GM19025 (cell line): ENCODE data around the gene CXCL9.
"Not testable (repeated sequence)": the region's sequence is repeated elsewhere in the genome, so short reads cannot be mapped to it uniquely, and the experiment has no call there.

Experiments used
- ATAC-seq: cut with Tn5 transposase; IDR thresholded peaks from one replicate; pipeline ENCODE4 v1.9.1; 2021; ENCODE audit warnings: mild to moderate bottlenecking, low read depth, moderate library complexity; ENCODE audit not compliant: unreplicated experiment

The CXCL9 gene

GRCh38 chr4:76007089-76007862 is at the start of gene CXCL9:
CXCL9 (minus strand) TSS chr4:76007509; CDS start chr4:76007449, 60 bp downstream.
- no peak for ATAC-seq

- no peak for ATAC-seq
Measured at GRCh38 chr4:76055421-76055820, 48.1 kb upstream of the CXCL9 start.

- ATAC-seq: peak; percentile 90
Measured at GRCh38 chr4:76055016-76055415, 47.7 kb upstream of the CXCL9 start.

DNA sequence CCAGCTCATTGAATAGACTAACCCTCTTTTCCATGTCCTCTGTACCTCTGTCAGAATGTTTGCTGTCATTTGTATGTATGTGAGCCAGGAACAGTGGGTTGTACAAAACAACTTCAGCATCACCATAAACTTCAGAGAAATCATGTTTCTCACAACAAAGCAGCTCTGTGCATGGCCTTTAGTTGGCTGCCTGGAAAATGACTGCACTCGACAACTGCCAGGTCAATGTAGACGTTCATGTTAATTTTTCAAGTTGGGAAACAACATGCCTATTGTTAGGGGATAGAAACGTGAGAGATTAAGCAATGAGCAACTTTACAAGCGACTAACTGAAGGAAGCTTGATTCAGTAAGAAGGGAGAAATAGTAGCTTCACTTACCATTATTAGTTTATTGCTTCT is 46.4 kb upstream of the CXCL9 start:
- ATAC-seq: no peak

GRCh38 chr4:76050560-76051050 is 43.3 kb upstream of the CXCL9 start:
- not testable (repeated sequence) for ATAC-seq

- ATAC-seq: not testable (repeated sequence)
Measured at GRCh38 chr4:76049860-76050416, 42.6 kb upstream of the CXCL9 start.

DNA sequence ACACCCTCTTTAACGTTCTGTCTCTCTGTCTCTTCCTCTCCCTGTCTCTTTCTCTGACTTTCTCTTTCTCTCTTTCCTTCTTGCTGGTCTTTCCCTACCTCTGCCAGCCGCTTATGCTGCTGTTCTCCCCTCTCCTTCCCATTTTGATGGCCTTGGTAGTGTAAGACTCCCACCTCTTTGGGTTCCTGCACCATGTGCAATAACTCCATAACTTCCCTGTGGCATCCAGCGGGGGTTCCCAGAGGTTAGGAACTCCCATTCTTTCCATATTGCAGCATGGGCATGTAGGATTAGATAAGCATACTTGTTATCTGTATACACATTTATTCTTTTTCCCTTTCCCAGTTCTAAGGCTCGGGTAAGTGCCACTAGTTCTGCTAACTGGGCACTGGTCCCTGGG is 37.4 kb upstream of the CXCL9 start:
- not testable (repeated sequence) for ATAC-seq

GRCh38 chr4:76043306-76043705 is 36.0 kb upstream of the CXCL9 start:
- not testable (repeated sequence) for ATAC-seq

DNA sequence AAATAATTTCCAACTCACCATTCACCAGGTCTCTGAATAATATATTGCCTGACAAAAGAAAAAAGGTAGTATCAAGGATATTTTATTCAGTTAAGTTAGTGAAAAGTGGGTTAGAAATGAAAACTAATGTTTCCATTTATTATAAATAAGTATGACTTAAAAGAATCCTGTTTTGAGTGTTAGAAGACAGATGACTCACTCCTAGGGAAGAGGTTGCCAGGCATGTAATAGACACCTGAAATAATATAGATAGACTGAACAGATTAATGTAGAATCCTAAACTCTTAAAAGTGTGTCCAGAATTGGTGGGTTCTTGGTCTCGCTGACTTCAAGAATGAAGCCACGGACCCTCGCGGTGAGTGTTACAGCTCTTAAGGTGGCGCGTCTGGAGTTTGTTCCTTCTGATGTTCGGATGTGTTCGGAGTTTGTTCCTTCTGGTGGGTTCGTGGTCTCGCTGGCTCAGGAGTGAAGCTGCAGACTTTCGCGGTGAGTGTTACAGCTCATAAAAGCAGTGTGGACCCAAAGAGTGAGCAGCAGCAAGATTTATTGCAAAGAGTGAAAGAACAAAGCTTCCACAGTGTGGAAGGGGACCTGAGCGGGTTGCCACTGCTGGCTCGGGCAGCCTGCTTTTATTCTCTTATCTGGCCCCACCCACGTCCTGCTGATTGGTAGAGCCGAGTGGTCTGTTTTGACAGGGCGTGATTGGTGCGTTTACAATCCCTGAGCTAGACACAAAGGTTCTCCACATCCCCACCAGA is 35.1 kb upstream of the CXCL9 start:
- ATAC-seq: not testable (repeated sequence)

DNA sequence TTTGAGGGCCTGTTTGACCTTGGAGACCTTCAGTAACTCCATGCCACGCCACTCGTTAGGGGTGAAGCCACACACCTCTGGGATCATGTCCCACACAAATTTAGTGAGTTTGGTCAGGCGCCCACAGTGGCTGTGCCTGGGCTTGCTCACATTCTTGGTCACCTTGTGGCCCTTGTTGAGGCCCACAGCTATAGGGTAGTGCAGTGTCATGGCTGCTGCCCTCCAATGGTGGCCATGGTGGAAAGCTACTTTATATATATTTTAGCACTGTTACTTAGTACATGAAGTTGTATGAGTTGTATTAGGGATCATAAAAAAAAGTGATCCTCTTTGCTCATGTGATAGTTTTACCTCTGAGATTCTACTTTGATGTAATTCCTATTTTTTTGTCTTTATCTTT is 29.5 kb upstream of the CXCL9 start:
- ATAC-seq: no peak

DNA sequence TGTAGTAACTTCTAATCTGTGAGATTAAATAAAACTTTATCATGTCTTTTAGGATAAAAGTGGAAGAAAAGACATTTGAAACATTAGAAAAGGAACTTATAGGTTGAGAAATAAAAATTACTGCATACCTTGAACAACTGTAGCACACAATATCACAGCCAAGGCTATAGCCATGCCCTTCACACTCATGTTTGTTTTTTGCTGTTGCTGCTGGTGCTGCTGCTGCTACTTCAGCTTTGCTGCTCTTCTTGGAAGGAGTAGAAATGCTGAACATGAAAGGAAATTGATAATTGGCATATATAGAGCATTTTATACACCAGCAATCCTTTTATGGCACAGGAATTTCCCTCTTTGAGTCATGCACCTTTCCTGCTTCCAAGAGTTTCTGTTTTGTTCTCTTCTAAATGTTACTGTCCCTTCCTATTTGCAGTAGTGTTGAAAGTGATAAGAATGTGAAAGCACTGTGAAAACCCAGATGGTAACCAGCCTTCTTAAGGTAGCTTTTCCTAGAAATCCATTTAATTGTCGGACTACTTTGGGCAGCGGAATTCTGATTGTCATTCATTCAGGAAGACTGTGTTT is 28.6 kb upstream of the CXCL9 start, which contains the start of gene CXCL11:
Gene CXCL11 (minus strand): TSS at position 272 of the 582 bp plus-strand sequence. CDS start 83 bp downstream, at position 189.
- ATAC-seq: no peak

DNA sequence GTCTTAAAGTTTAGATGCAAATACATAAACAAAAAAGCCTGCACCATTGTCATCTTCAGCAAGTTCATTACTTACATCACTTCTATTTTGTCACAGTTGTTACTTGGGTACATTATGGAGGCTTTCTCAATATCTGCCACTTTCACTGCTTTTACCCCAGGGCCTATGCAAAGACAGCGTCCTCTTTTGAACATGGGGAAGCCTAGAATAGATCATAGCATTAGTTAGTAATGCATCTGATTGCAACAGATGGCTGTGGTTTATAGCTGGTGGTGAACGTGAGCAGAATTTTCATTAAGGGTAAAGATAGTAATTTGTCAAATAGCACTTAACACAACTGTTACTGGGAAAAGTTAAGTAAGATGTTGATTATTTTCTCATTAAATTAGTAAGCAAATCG is 27.8 kb upstream of the CXCL9 start:
- no peak for ATAC-seq

- ATAC-seq: no peak
Measured at GRCh38 chr4:76029300-76029699, 22.0 kb upstream of the CXCL9 start.

DNA sequence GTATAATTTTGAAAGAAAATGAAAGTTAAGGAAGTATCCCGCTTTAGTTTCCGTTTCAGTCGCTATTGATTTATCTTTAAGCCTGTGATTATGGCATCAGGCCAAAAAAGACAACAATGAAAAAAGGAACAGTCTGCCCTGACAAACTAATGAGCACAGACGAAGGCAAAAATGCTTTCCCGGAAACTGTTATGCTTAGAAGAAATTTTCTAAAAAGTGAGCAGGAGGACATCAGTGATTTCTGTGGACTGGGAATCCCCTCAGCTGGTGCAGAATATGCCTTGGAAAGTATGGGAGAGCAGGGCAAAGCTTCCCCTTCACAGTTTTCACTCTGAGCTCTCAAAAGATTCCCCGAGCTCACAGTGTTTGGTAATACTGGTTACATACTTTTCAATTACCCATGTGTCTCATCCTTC is 21.0 kb upstream of the CXCL9 start:
- ATAC-seq: no peak

DNA sequence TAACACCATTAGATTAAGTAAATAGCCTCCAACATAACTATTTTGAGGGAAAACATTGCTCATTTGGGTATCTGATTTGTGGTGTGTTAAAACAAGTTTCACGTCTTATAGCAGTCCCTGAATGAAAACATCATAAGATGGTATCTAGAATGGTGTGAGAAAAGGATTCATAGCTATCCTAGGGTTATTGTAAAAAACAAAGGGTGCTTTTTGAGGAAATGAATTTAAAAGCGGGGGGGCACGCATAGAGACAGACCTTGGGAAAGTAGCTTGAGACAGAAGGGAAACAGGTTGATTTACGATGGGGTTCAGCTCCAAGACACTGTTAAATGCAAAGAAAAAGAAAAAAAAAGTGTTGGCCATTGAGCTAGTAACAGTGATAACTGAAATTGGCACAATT is 16.8 kb upstream of the CXCL9 start:
- ATAC-seq: no peak

DNA sequence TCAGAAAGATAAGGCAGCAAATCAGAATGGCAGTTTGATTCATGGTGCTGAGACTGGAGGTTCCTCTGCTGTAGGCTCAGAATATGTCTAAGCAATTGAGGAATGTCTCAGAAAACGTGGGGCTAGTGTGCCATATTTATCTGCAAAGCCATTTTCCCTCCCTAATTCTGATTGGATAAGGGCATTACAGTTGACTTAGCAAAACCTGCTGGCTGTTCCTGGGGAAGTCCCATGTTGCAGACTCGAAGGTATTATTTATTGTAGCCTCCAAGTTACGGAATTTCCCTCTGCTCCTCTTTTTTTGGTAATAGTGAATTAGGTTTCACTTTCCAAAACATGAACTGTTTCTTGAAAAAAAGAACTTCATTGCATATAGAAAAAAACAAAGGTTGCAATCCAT is 16.1 kb upstream of the CXCL9 start, which contains the start of gene CXCL10:
Gene CXCL10 (minus strand): TSS at position 109 of the 400 bp plus-strand sequence. CDS start 66 bp downstream, at position 43.
- no peak for ATAC-seq

DNA sequence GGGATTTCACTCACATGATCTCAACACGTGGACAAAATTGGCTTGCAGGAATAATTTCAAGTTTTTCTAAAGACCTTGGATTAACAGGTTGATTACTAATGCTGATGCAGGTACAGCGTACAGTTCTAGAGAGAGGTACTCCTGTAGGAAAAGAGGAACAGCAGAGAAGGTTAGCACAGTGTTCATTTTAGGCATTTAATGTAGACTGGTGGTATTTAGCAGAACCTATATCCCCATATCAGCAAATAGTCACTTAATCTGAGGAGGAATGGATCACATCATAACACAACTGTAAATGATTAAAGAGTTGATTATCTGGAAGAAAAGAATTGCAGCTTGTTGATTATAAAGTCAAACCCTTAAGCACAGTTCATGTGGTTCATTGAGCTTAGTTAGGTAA is 15.4 kb upstream of the CXCL9 start:
- no peak for ATAC-seq

DNA sequence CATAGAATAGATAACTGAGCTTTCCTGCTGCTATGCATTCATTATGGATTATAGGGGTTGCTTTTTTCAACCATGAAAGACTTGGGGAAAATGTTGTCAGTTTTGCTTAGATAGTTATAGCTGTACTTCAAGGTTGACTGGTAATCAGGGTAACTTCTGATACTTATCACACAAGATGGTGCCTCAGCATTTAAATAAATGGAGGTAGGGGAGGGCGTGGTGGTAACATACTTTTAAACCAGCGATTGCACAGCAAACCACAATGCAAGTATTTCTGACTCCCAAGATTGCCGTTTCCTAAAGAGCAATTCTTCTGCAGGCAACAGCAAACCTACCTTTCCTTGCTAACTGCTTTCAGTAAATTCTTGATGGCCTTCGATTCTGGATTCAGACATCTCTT is 14.7 kb upstream of the CXCL9 start:
- no peak for ATAC-seq

DNA sequence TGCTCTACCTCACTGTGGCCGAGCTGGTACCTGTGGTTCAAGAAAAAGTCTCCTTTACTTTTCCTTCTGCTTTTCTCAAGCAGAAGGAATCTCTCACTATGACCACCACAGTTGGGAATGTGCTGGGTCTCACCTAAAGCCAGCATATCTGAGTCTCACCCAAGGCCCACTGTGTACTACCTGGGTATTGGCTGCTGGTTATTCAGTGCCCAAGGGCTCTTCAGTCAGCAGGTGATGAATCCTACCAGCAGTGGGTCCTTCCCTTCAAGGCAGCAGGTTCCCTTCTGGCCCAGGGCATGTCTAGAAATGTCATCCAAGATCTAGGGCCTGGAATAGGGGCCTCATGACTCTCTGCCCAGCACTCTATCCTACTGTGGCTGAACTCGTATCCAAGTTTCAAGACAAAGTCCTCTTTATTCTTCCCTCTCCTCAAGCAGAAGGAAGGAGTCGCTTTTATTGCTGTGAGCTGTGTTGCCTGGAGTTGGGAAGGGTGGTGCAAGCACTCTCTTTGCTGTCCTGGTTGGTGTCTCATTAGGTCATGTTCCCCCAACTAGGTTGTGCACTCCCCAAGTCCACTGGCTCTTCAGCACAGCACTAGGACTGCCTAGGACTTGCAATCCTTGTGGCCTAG is 9.9 kb upstream of the CXCL9 start:
- no peak for ATAC-seq

- peak; percentile 55 for ATAC-seq
Measured at GRCh38 chr4:76016393-76016792, 9.1 kb upstream of the CXCL9 start.
